K562 (cell line): Measurements from ENCODE around the gene DDIT3. TPM values are rescaled to one million over a fixed set of nuclear protein-coding genes. Genes with fewer than 3 reads are reported as not detected.
A peak's percentile ranks its signal among the peaks of the same experiment; 100 is the strongest.

Experiments
- BCLAF1 ChIP-seq, 2 experiments: fragments of 450-650 bp in 1 of 2; IDR thresholded peaks; 2 replicates each; pipeline ENCODE4 v1.6.1; 2011 to 2017; ENCODE audit warnings: low read depth in 2 of 2, antibody characterized with exemption in 1 of 2, borderline replicate concordance in 1 of 2, low read length in 1 of 2, mild to moderate bottlenecking in 1 of 2, mixed read lengths in 1 of 2; ENCODE audit not compliant: control insufficient read depth in 1 of 2
- CBX3 ChIP-seq, 2 experiments: IDR thresholded peaks; 1 replicate in 1 of 2; 2 replicates in 1 of 2; pipeline ENCODE4 v1.6.1; 2012; ENCODE audit warnings: inconsistent platforms in 2 of 2, low read length in 2 of 2, borderline replicate concordance in 1 of 2, control low read depth in 1 of 2
- ELF4 ChIP-seq: fragments of 450-650 bp; formaldehyde crosslinking; IDR thresholded peaks from 2 replicates; pipeline ENCODE4 v1.4.0; 2022; ENCODE audit warnings: missing genetic modification characterization
- MAFK ChIP-seq: IDR thresholded peaks from 2 replicates; pipeline ENCODE4 v1.6.1; 2011; ENCODE audit warnings: low read length, improper control_type of control experiment
- NR2F6 ChIP-seq: fragments of 450-650 bp; formaldehyde crosslinking; IDR thresholded peaks from 2 replicates; pipeline ENCODE4 v1.4.0; 2020; ENCODE audit warnings: mild to moderate bottlenecking
- RBM17 ChIP-seq: fragments of 200-400 bp; formaldehyde crosslinking; IDR thresholded peaks from 2 replicates; pipeline ENCODE4 v1.6.1; 2017; ENCODE audit warnings: low read depth, mild to moderate bottlenecking, low read length, borderline replicate concordance
- TEAD2 ChIP-seq: fragments of 450-650 bp; IDR thresholded peaks from 2 replicates; pipeline ENCODE4 v1.6.1; 2016; ENCODE audit warnings: missing genetic modification characterization, control low read depth, missing compliant biosample characterization
- TEAD4 ChIP-seq, 2 experiments: sonication (generic) in 1 of 2; formaldehyde crosslinking in 1 of 2; IDR thresholded peaks; 2 replicates each; pipeline versions ENCODE4 v1.6.1 to v1.8.0; 2012 to 2022; ENCODE audit warnings: borderline replicate concordance in 1 of 2, inconsistent platforms in 1 of 2, low read length in 1 of 2, mild to moderate bottlenecking in 1 of 2, missing genetic modification reagents in 1 of 2
- ZEB2 ChIP-seq: fragments of 450-650 bp; IDR thresholded peaks from 2 replicates; pipeline ENCODE4 v1.6.1; 2016
- ZNF3 ChIP-seq: fragments of 250-450 bp; sonication (Bioruptor Pico); IDR thresholded peaks from 2 replicates; pipeline ENCODE4 v1.5.0; 2021; ENCODE audit warnings: mild to moderate bottlenecking, moderate library complexity
- polyA plus RNA-seq, 8 experiments: library from polyadenylated mRNA; depleted of rRNA in 4 of 8; stranded (reverse) in 5 of 8; unstranded in 3 of 8; fragments of >200 nt; fragmentation: Nextera tagmentation in 2 of 8; fragmentation: Illumina TruSeq in 1 of 8; extraction: Ambion mirVana in 2 of 8; extraction: Trizol in 1 of 8; gene quantifications; 2 replicates each; pipeline versions ENCODE4 v1.2.1 to v1.2.3, GENCODE V29; 2011 to 2014; ENCODE audit warnings: inconsistent platforms in 1 of 8, missing spikeins in 1 of 8
- total RNA-seq, 7 experiments: library from RNA; depleted of rRNA in 6 of 7; stranded (reverse); fragments of >200 nt in 6 of 7; fragmentation: Illumina TruSeq in 2 of 7; extraction: Trizol in 2 of 7; gene quantifications; 2 replicates each; pipeline versions ENCODE4 v1.2.1 to v1.2.3, GENCODE V29; 2011 to 2021; ENCODE audit warnings: low replicate concordance in 1 of 7
- TF ChIP-seq, protein P1 (sequence below), 2 experiments: fragments of 450-650 bp in 1 of 2; sonication (generic) in 1 of 2; formaldehyde crosslinking in 1 of 2; IDR thresholded peaks; 2 replicates each; pipeline versions ENCODE4 v1.7.1 to v1.9.0; 2016 to 2022; ENCODE audit warnings: inconsistent platforms in 1 of 2, mild to moderate bottlenecking in 1 of 2, missing genetic modification reagents in 1 of 2
- TF ChIP-seq, protein P2 (sequence below): fragments of 450-650 bp; formaldehyde crosslinking; IDR thresholded peaks from 2 replicates; pipeline ENCODE4 v1.4.0; 2022; ENCODE audit warnings: missing genetic modification characterization

Gene DDIT3
- total and polyA plus RNA-seq, 9 of the 15 experiments (the other 6 are each of a cell fraction or from before 2014, with no cell fraction given), result 59.1 to 272 (median 89.9) TPM

GRCh38 chr12:57515934-57516541 lies 4.3 kb downstream of the DDIT3 start (continued):
- 0 out of 2 replicates have a peak, but pooled peaks have one; percentile 2 for TF ChIP-seq NR2F6
- TF ChIP-seq TEAD2, result no peak
- TF ChIP-seq ELF4, result peak; percentile 86
- peak in 1 of 2 experiments; percentile 33; a peak in 1 of 4 replicates for TF ChIP-seq BCLAF1 (IDR thresholded peaks at IDR 0.05; ENCODE audit: borderline replicate concordance in 1 of 2, control insufficient read depth in 1 of 2, low read depth in 2 of 2, low read length in 1 of 2)
- TF ChIP-seq, protein P1, sequence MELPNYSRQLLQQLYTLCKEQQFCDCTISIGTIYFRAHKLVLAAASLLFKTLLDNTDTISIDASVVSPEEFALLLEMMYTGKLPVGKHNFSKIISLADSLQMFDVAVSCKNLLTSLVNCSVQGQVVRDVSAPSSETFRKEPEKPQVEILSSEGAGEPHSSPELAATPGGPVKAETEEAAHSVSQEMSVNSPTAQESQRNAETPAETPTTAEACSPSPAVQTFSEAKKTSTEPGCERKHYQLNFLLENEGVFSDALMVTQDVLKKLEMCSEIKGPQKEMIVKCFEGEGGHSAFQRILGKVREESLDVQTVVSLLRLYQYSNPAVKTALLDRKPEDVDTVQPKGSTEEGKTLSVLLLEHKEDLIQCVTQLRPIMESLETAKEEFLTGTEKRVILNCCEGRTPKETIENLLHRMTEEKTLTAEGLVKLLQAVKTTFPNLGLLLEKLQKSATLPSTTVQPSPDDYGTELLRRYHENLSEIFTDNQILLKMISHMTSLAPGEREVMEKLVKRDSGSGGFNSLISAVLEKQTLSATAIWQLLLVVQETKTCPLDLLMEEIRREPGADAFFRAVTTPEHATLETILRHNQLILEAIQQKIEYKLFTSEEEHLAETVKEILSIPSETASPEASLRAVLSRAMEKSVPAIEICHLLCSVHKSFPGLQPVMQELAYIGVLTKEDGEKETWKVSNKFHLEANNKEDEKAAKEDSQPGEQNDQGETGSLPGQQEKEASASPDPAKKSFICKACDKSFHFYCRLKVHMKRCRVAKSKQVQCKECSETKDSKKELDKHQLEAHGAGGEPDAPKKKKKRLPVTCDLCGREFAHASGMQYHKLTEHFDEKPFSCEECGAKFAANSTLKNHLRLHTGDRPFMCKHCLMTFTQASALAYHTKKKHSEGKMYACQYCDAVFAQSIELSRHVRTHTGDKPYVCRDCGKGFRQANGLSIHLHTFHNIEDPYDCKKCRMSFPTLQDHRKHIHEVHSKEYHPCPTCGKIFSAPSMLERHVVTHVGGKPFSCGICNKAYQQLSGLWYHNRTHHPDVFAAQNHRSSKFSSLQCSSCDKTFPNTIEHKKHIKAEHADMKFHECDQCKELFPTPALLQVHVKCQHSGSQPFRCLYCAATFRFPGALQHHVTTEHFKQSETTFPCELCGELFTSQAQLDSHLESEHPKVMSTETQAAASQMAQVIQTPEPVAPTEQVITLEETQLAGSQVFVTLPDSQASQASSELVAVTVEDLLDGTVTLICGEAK (IDR thresholded peaks at IDR 0.05), result peak; percentile 63
- TF ChIP-seq, protein P1 (CRISPR knock-in tag; IDR thresholded peaks at IDR 0.05), result no peak
- no peak for TF ChIP-seq RBM17
- TF ChIP-seq, protein P2, sequence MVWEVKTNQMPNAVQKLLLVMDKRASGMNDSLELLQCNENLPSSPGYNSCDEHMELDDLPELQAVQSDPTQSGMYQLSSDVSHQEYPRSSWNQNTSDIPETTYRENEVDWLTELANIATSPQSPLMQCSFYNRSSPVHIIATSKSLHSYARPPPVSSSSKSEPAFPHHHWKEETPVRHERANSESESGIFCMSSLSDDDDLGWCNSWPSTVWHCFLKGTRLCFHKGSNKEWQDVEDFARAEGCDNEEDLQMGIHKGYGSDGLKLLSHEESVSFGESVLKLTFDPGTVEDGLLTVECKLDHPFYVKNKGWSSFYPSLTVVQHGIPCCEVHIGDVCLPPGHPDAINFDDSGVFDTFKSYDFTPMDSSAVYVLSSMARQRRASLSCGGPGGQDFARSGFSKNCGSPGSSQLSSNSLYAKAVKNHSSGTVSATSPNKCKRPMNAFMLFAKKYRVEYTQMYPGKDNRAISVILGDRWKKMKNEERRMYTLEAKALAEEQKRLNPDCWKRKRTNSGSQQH (CRISPR knock-in tag), result peak; percentile 79
- TF ChIP-seq CBX3 (IDR thresholded peaks at IDR 0.05; ENCODE audit: borderline replicate concordance in 1 of 2, low read length in 2 of 2), result peak in 1 of 2 experiments; percentile 27; a peak in 1 of 3 replicates
- TF ChIP-seq ZNF3, result peak; percentile 79
- TF ChIP-seq MAFK, result no peak
- peak; percentile 33 for TF ChIP-seq TEAD4 (IDR thresholded peaks at IDR 0.05; ENCODE audit: low read length)
- no peak for TF ChIP-seq TEAD4 (CRISPR knock-in tag; IDR thresholded peaks at IDR 0.05; ENCODE audit: borderline replicate concordance)
- TF ChIP-seq ZEB2, result peak; percentile 76
